NCI-H187 treated with DMSO at 0.1 percent for 48 hours (cell line): ENCODE data around the gene ZNF512B.
"Not testable (repeated sequence)": the region's sequence is repeated elsewhere in the genome, so short reads cannot be mapped to it uniquely, and the experiment has no call there.

Source experiments
- DNase-seq: peaks from one replicate; lab custom pipeline; 2025; lab: John Stamatoyannopoulos, UW

ZNF512B gene

DNA sequence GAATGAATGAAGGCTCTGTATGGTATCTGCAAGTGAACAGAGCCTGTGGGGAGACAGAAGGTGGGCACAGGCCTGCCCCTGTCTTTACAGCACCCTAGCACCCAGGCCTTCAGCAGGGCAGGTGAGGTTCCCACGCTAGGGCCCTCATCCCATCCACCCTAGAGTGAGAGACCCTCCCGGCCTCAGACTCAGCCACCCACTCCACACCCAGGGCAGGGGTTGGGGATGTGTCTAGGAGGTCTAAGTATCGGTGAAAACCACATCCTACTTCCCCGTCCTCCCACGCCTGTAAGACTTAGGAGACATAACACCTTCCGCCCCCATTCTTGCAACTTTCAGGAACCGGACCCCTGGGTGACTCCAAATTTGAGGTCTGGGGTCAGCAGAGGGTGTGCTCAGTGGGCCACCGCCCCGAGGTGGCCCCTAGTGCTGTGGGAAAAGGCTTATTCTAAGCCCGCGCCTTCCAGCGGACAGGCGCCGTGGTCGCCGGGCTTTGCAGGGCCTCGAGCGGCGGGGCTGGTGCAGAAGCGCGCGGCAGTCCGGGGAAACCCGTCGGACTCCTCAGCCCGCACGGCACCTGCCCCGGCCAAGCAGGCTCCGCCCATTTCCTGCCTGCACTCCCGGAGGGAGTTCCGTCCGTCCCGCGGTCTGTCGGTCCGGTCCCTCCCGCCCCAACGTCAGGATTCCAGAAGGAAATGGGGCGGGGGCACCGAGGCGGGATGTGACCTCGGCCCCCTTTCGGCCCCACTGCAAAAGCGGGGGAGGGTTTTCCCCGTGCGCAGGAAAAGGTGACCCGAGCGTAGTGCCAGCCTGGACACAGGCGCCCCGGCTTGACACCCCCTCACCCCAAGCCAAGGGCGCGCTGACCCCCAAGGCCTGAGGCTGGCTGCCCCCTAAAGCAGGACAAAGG, 8.8 kb upstream of the ZNF512B start:
- no peak for DNase-seq

- DNase-seq = no peak
These were observed 8.1 kb upstream of the ZNF512B start for GRCh38 chr20:63977739-63978276.

- no peak for DNase-seq
These were observed 7.4 kb upstream of the ZNF512B start for GRCh38 chr20:63976980-63977738.

DNA sequence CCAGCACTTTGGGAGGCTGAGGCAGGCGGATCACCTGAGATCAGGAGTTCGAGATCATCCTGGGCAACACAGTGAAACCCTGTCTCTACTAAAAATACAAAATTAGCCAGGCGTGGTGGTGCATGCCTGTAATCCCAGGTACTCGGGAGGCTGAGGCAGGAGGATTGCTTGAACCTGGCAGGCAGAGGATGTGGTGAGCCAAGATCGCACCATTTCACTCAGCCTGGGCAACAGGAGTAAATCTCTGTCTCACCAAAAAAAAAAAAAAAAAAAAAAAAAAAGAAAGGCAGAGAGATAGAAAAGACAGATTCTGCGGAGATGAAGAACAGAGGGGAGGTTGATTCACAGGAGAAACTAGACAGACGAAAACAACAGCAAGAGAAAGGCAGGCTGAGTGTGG, 6.8 kb upstream of the ZNF512B start:
- DNase-seq = not testable (repeated sequence)

- DNase-seq = no peak
These were observed 4.9 kb upstream of the ZNF512B start for GRCh38 chr20:63974402-63975200.

DNA sequence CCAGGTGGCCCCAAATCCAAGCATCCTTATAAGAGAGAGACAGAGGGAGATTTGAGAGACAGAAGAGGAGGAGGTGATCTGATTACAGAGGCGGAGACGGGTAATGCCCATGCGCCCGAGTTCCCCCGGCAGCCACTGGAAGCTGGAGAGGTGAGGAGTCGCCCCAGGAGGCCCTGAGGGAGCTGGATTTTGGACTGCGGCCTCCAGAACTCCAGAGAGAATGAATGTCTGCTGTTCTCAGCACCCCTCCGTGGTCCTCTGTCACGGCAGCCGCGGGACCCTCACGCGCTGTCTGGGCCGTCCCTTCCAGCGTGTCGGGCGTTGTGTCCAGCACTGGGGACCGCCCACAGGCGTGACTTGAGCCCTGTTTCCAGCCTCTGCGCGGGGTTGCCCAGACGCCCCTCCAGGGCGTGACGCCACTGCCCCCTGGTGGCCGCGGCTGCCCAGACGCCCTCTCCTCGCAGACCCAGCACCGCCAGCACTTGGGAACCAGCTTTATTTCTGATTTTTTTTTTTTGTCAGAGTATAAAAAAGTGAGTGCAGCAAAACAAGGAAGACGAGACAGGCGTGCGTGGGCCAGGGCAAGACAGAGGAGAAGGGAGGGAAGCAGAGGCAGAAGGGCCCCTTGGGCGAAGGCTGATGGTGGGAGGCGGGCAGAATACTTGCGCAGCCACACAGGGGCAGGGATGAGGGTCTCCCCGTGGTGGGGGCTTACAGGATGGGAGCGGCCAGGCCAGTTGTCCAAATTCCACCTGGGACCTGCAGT, 4.1 kb upstream of the ZNF512B start:
- DNase-seq = no peak

DNA sequence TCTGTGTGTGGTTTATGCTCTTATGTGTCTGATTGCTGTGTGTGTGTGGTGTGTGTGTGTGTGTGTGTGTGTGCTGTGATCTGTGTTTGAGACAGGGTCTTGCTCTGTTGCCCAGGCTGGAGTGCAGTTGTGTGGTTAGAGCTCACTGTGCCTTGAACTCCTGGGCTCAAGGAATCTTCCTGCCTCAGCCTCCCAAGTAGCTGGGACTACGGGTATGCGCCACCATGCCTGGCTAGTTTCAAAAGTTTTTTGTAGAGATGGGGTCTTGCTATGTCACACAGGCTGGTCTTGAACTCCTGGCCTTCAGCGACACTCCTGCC, 3.4 kb upstream of the ZNF512B start:
- DNase-seq = no peak

DNA sequence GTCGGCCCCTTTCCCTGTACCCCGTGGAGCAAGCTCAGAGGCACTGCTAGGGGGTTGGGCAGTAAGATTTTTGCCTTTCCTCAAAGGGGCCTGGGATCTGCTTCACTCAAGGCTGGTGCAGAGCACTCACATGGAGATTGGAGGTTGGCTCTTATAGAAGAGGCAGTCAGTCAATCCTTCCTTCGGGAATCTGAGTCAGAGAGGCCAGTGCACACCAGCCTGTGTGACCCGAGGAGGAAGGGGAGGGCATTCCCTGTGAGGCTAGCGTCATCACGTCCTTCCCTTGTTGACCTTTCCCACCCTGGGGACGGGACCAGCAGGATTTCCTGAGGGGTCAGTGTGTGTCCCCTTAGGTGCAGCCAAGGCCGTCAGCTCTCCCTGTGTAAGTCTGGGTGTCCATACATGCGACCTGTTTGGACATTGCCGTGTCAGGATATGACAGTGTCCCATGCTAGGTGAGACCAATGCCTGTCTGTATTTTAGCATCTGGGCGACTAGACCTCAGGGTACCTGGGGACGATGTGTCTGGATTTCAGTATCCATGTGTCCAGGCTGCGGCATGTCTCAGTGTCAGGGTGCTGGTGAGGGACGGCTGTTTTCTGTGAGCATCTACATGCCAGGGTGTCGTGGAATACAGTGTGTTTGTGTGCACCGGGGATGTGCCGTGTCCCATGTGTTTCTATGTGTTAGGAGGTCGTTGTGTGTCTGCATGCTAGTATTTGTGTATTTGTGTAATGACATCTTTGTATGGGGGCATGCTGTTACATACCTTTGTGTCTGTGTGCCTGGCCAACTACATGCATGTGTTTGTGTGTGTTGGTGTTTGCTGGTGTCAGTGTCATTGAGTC, 2.8 kb upstream of the ZNF512B start:
- no peak for DNase-seq

DNA sequence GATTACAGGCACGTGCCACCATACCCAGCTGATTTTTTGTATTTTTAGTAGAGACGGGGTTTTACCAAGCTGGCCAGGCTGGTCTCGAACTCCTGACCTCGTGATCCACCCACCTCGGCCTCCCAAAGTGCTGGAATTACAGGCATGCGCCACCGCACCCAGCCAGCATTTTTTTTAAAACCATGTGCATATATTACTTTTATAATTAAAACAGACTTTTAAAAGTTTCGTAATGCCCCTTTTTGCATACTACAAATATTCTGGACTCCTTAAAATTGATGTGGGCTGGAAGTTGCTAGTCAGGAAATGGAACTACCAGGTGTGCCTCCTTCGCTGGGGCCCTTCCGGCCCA, 2.2 kb upstream of the ZNF512B start:
- not testable (repeated sequence) for DNase-seq

DNA sequence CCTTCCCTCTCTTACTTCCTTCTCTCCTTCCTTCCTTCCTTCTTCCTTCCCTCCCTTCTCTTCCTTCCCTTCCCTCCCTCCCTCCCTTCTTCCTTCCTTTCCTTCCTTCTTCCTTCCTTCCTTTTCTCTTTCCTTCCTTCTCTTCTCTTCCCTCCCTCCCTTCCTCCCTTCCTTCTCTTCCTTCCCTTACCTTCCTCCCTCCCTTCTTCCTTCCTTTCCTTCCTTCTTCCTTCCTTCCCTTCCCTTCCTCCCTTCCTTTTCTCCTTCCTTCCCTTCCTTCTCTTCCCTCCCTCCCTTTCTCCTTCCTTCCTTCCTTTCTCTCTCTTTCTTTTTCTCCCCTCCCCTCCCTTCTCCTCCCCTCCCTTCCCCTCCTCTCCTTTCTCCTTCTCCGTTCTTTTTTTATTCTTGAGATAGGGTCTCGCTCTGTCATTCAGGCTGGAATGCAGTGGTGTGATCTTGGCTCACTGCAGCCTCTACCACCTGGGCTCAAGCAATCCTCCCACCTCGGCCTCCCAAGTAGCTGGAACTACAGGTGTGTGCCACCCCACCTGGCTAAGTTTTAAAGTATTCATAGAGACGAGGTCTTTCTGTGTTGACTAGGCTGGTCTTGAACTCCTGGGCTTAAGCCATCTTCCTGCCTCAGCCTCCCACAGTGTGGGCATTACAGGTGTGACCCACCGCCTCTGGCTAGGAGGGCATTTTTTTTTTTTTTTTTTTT, 1.1 kb upstream of the ZNF512B start:
- no peak for DNase-seq

DNA sequence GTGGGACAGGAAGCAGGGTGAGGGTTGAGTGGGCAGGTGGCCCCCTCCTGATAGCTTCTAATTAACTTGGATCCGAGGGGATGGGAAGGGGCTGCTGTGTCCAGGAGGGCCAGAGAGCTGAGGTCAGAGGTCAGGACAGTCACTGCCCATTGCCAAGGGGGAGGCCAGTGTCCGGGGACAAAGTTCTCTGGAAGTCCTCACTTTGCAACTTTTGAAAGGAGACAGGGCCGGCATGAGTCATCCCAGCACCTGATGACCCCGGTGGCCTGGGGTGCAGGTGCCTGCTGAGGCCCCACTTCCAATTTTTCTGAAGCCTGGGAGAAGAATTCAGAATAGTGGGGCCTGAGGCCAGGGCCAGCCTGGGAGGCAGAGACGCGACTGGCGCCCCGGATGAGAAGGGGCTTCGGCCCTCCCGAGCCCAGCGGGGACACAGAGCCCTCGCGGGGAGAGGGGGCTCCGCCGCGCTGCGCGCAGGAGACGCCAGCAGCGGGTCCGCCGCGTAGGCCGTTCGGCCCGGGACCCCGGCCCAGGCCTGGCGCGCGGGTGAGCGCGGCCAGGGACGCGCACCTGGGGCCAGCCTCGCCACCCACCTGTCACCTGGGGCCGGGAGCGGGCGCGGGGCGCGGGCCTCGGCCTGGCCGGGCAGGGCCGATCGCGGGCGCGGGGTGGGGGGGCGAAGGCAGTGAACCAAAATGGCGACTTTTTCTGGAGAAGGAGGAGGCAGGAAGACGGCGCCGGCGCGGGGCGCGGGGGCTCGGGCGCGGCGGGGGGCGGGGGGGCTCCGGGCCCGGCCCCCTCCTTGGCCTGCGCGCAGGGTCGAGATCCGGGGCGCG, 586 bp downstream of the ZNF512B start:
- DNase-seq = no peak

DNA sequence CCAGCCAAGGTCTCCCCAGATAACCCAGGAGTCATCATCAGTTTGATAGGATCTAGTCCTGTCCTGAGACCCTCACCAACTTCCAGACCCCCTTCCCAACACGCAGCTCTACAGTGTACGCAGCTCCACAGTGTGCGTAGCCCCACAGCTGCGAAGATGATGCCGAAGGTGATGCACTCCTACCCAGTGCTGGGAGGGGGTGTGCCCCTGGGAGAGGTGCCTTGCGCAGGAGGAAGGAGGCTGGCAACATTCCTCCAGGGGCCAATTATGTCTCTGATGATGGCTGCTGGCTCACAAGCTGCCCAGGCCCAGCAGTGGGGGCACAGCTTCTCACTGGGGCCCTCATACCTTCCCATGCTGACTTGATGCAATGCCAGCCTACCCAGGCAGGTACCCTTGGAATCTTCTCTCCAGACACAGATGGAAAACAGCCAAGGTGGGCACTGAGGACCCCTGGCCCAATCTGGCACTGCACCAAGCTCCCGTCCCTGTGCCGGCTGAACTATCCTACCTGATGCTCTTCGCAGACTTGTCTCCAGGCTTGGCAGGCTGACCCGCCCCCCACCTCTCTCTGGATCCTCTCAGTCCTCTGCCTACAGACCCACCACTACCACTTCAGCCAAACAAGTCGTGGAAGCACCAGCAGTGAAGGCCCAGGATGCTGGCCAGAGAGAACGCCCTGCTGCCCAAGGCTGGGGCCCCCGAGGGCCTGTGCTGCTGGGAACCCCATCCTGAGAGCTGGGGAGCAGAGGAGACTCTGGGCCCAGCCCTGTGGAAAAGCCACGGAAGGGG, 1.4 kb downstream of the ZNF512B start:
- no peak for DNase-seq

DNA sequence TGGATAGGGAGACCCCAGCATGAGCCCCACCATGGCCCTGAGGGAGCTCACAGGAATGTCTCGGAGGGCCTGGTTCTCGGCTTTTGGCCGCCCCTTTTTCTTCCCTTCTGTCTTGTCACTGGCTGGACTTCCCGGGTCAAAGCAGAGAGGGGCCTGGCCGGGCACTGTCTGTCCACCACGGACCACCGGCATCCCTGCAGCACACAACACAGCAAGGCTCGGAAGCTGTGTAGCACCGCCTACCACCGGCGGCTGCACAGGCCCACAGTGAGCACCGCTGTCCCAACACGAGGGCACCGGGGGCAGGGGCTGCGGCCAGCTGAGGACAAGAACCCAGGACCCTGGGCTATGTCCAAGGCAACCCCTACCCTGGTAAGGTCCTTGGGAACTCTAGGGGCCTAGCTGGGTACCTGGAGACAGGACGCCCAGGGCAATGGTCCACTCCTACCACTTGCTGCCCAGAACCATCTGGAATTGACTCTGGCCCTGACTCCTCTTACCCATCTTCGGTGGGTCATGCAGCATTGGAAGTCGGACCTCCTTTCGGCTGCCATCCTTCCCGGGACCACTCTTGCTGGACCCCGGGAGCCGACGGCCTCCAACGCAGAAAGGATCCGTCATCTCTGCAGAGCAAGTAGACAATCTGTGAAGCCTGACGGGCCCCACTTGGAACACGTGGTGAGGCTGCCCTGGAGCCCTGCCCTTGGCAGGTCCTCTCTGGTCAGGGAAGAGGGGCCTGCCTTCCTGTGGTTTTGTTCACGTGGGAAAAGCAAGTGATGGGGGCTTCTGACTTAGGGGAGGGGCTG, 2.2 kb downstream of the ZNF512B start:
- DNase-seq = no peak

DNA sequence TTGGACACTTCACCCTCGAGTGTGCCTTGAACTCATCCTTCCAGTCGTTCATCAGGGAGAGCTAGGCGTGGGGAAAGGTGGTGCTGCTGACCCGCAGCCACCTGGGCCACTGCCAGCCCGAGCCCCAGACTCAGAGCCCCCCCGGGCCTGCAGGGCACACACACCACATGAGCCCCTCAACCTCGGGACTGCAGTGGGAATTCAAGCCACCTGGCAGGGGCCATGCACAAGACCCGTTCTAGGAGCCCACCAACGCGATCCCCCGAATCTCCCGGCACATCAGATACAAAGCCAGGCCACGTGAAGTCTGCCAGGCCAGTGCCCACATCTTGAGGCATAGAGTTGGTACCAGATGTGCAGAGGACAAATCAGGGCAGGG, 2.8 kb downstream of the ZNF512B start:
- DNase-seq = no peak

- no peak for DNase-seq
These were observed 3.4 kb downstream of the ZNF512B start for GRCh38 chr20:63966172-63966943.

- no peak for DNase-seq
These were observed 5.3 kb downstream of the ZNF512B start for GRCh38 chr20:63964412-63964811.
